NCI-H1092 treated with DMSO at 0.1 percent for 48 hours (cell line): ENCODE data around the gene ORMDL1.
"Not testable (repeated sequence)": the region's sequence is repeated elsewhere in the genome, so short reads cannot be mapped to it uniquely, and the experiment has no call there.

Experiments
- DNase-seq: peaks from one replicate; lab custom pipeline; 2025; lab: John Stamatoyannopoulos, UW

Gene ORMDL1

DNA sequence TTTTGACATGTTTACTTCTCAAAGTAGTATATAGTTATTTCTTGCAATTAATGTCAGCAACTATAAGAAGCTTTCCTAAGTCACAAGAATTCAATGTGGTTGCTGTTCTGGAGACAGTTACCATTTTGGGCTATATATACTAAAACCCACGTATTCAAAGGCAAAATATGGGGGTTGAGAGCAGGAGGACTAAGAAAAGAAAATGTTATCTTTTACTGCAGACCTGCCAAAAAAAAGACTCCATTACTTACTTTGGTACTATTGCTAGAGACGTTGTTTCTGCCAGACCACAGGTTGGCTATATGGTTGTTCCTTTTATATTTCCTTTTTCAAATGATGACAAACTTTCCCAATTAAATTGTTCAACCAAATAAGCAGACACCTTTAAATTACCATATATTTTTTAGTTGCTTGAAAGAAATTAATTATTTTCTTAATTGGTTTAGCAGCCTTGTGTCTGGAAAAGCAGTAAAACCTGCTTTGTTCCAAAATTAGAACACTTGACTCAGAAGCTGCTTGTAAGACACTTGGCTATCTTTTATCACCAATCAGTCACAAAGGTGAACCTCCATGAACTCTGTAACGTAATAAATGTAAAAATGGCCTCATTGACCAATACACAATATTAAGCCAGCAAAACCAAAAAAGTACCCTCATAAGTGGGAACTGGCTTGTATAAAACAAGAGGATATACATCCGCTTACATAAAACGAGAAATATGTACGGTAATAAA is 13.4 kb downstream of the ORMDL1 start:
- DNase-seq = no peak

DNA sequence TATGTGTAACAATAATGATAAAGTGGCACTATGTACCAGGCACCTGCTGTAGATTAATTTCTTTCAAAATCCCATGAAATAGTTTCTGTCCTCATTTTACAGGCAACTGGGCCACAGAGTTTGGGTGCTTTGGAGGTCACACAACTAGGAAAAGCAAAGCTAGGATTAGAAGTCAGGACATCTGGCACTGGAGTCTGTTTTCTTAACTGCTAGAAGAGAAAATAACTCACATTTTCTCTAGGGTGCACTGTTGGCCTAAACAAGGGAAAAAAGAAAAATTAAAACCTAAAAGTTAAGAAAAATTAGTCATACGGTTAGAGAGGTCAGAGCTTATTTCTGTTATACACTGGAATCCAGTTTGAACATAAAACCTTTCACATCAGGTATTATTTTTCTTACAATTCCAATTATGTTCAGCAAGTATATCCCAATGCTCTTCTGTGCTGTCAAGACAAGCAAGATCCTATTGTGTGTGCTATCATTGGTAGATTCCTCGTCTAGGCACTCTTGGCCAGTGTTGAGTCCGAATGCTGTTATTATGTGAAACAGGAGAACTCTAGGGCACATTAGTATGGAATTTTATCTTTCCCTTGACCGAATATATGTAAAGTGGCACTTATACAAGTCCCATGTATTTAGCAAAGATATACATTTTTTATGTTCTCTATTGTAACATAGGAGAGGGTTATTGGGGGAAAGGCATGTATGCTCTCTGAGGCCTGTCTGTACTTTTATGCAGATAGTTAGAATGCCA is 20.1 kb downstream of the ORMDL1 start:
- DNase-seq = peak; percentile 0

DNA sequence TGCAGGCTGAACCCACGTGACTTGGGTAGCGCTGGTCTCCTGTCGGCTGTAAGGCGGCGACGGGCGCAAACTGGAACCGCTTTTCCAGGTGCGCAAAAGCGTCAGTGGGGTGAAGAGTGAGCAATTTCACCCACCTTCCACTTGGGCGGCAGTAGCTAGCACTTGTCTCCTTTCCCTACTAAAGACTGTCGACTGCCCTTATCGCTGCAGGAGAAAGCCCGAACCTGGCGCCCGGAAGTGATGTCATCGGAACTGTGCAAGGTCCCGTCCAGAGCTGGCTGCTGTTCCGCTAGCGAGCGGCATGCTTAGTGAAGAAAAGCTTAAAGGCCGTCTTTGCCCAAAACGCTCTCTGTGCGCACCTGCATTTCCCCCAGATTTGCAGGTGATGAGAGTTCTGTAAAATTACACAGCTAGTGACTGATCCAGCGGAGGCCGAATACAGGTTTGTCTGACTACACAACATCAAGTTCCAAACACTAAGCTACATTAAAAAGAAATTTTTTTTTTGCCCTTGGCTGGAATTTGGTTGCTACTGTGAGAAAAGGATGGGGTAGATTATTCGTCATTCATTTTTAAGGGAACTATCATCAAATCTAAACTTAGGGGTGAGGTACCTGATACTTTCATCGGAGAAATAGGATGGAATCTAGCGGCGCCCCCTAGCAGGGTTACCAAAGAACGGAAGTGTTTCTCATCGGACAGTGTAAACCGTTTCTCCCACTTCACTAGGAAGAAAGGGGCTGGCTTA is 21.4 kb downstream of the ORMDL1 start, which contains the start of gene OSGEPL1:
OSGEPL1 (minus strand) TSS at position 242 of the 748 bp plus-strand sequence. CDS start 1,152 bp downstream, outside the sequence.
- peak; percentile 90 for DNase-seq

DNA sequence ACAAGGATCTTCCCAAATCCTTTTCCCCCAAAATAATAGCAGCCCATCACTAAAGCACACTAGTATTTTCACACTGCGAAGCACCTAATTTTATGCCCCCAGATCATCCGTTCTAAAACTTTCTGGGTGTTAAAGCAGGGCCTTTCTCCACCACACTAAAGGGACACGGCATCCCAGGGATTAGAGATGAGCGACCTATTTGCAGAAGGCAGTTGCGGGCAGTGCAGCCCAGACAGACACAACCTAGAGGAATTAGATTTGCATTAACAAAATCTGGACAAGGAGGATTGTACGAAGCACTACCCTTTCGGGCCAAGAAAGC is 21.9 kb downstream of the ORMDL1 start:
- no peak for DNase-seq

DNA sequence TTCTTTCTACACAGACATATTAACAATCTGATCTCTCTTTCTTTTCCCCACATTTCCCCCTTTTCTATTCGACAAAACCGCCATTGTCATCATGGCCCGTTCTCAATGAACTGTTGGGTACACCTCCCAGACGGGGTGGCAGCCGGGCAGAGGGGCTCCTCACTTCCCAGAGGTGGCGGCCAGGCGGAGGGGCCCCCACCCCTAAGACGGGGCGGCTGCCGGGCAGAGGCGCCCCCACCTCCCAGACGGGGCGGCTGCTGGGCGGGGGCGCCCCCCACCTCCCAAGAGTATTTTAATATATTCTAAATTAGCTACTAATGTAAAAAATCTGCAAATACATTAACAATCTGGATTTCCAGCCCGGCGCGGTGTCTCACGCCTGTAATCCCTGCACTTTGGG is 24.0 kb downstream of the ORMDL1 start:
- DNase-seq = not testable (repeated sequence)

DNA sequence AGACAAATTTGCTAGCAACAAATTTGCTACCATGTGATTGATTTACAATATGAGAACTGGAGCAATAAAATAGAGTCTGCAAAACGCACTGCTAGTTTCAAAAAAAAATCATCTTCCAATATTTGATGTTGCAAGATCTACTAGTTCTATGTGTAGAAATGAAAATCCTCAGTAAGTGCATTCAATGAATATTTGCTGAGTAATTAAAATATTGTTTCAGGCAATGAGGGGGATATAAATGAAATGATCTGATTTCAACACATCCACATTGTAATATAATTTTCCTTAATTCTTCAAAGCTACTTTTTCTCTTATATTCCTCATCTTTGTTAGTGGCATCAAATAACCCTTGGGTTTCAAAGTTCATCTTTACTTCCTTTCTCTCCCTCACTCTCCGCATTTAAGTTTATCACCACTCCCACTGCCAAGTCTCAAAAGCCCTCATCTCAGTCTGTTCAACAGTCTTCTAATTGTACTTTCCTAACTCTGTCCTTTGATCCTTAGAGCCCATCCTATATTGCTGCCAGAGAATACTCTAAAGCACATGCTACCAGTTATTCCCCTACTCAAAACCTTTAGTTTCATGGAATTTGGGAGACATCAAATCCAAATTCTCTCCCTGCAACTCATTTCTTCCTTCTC is 27.7 kb downstream of the ORMDL1 start:
- DNase-seq = no peak

DNA sequence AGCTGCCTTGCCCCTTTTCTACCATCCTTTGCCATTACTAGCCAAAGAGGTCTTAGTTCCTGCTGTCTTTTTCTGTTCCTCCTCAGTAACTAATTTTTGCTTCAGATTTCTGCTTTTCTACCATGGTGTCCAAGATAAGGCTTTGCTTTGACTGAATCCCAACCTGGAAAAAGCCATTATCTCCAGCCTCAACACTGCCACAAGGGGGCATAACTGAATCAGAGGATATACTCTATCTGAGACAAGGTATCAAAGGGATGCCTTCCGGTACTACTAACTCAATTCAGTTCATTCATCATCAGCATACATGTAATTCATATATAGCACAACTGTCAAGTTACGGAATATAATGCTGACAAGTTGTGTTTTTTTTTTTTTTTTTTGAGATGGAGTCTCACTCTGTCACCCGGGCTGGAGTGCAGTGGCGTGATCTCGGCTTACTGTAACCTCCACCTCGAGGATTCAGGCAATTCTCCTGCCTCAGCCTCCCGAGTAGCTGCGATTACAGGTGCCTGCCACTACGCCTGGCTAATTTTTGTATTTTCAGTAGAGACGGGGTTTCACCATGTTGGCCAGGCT is 33.0 kb downstream of the ORMDL1 start:
- no peak for DNase-seq

DNA sequence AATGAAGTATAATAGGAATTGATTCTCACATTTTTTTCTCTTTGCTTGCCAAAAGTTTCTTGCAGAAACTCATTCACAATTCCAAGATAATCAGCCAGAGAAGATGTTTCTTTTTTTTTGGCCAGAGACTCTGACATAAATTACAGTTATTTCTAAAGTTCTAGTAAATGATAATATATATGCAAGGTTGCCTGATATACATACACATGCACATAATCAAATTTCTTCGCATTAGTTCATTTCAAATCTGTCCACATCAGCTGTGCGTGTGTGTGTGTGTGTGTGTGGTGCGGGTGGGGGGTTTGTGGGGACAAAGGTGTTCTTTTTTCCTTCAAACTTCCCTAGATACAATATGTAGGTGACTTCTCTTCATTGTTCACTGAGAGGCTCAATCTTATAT is 54.7 kb downstream of the ORMDL1 start:
- no peak for DNase-seq

DNA sequence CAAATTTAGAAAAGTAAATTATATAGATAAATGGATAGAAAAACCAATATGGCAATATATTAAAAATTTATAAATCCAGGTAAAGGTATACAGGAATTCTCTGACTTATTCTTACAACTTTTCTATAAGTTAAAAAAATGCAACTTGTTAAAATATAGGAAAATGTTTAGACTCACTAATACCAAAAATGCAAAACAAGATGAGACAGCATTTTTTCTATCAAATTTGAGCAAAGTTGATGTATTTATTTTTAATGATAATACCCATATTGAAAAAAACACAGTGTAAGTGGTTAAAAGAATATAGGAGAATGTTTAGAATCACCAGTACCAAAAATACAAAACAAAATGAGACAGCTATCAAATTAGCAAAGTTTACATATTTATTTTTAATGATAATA is 57.3 kb downstream of the ORMDL1 start:
- no peak for DNase-seq

DNA sequence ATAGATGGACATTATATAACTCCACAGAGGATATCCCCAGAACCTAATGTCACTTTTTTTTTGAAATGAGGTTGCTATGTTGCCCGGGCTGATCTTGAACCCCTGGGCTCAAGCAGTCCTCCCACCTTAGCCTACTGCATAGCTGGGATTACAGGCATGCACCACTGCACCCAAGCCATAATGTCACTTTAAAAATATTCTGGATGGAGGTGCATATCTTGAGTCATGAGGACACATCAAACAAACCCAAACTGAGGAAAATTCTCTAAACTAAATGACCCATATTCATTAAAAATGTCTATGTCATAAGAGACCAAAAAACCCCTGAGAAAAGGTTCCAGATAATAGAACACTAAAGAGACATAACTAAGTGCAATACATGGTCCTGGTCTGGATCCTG is 57.9 kb downstream of the ORMDL1 start:
- DNase-seq = no peak

DNA sequence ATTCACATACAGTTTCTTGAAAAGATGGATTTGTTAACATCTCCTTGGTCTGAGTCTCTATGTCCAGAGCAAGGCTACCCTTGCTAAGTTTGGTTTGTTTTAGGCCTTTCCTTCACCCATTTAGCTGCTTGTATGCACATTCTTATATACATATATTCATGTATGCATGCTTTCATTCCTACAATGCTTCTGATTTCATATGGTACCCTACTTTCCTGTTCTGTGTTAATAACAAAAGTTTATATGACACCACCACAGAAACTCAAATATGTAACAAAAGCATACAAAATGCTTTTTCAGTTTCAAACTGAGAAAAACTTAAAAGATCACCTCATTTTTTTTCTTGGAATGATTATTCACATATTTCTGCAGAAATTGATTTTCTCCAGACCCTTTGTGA is 60.9 kb downstream of the ORMDL1 start:
- no peak for DNase-seq
